IPS-18c (cell line): ENCODE measurements around the gene SAP30BP.

Experiments used
- H3K4me3 ChIP-seq: 2 replicates; pipeline ENCODE4 v1.7.0; 2013; ENCODE audit warnings: low read depth, mild to moderate bottlenecking, low read length, moderate library complexity; ENCODE audit not compliant: insufficient read depth
- H3K9me3 ChIP-seq: one replicate; pipeline ENCODE4 v1.6.1; 2013; ENCODE audit warnings: mild to moderate bottlenecking, low read length, moderate library complexity; ENCODE audit not compliant: control insufficient read depth, insufficient read depth

The SAP30BP gene

DNA sequence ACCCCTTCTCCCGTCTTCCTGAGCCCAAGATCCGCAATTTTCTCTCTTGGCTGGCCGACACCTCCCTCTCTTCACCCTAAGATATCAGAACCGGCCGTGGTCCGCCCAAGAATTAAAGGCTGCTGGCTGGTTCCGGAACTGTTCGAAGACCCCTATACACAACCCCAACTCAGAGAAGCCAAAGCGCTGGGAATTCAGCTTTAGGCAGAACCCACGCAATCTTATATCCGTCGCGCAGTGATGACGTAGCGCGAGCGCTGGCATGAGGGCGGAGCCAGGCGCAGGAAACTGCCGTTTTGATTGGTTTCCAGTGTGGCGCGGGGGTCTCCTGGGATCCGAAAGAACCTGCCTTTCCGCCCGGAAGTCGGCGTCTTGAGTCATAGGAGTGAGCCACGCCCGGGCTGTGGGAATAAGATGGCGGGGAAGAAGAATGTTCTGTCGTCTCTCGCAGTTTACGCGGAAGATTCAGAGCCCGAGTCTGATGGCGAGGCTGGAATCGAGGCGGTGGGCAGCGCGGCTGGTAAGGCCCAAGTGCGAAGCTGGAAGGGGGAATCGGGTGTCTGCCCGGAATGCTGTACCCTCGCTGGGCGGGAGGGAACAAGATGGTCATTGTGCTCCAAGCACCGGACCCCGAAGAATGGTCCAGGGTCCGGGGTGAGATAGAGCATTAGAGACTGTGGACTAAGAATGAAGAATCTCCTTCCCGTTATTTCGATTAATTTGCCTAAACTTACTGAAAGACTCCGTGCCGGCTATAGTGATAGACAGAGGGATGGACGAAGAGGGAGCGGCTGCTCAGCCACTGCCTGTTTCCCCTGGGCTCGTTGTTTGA, at the start of gene SAP30BP, which contains the start of gene RECQL5:
SAP30BP (plus strand) TSS at position 380 of the 832 bp plus-strand sequence; CDS start at position 415, 35 bp downstream.
RECQL5 (minus strand) TSS at position 196 of the 832 bp plus-strand sequence. CDS start 597 bp downstream, outside the sequence.
- Histone ChIP-seq H3K9me3 (no peaks in the 10 kb centered on the region), H3K4me3 (peak within 1 kb of the TSS; percentile 97)

- H3K9me3 ChIP-seq, result peaks cover 2% of the 10 kb centered on the region
These were observed 49.5 kb upstream of the SAP30BP start for GRCh38 chr17:75617675-75618074.

DNA sequence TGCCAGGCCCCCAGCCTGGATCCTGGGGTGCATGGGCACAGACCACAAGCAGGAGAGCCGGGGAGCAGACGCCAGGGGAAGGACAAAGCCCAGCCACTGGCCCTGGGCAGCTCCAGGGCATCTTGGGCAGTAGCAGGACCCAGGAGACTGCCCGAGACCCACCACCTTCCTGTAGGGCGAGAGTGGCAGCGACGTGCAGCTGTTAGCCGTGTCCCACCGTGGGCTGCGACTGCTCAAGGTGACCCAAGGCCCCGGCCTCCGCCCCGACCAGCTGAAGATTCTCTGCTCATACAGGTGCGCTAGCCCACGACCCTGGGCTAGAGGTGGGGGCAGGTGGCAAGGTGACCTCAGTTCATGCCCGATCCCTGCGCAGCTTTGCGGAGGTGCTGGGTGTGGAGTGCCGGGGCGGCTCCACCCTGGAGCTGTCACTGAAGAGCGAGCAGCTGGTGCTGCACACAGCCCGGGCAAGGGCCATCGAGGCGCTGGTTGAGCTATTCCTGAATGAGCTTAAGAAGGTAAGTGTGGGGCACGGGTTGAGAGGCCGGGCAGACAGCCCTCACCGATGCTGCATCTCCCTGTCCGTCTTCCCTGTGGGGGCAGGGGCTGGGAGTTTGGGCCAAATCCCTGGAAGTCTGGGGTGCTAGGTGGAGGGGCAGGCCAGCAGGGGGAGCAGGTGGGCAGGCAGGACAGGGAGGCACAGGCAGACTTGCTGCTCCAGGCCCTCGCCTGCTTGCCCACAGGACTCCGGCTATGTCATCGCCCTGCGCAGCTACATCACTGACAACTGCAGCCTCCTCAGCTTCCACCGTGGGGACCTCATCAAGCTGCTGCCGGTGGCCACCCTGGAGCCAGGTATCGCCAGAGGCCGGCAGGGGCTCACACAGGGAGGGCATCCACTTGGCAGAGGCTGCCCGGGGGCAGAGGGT, 47.4 kb upstream of the SAP30BP start:
- H3K4me3 ChIP-seq, result no peak overlapping the region

More at GRCh38 chr17:75617675-75618074, 49.5 kb upstream of the SAP30BP start:
- H3K4me3 ChIP-seq, result no peak overlapping the region

DNA sequence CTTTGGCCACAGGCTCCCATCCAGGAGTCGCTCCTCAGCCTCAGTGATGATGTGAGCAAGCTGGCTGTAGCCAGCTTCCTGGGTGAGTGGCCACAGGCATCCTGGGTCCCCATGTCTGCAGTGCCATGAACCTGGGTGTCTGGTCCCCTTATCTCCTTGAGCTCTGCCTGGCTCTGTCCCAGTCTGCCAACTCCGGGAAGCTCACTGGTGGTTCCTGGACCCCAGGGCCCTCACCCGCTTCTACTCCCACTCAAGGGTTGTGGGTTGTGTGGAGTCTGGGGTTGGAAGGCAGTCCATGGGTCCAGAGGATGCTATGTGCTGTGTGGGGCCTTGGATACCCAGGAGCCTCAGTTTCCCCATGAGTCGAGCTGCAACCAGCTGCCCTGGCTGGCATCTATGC, 45.6 kb upstream of the SAP30BP start:
- Histone ChIP-seq H3K4me3 (no peak overlapping the region), H3K9me3 (peaks cover 2% of the 10 kb centered on the region)

More for the DNA sequence above, 47.4 kb upstream of the SAP30BP start:
- H3K9me3 ChIP-seq, result peaks cover 2% of the 10 kb centered on the region

DNA sequence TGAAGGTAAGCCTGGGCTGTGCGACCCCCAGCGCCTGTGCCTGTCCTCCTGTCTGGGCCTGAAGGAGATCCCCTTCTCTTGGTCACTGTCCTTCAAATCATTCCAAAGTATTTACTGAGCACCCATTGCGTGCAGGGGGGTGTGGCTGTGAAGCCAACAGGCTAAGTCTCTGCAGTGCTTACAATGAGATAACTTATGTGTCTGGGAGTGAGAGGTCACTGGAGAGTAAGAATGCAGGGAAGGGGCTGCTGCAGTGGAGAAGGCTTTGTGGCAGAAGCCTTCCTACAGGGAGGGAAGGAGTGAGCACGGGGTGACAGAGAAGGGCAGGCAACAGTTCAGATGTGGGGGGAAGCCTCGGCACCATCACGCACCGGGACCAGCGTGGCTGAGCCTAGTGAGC, 45.1 kb upstream of the SAP30BP start:
- H3K9me3 ChIP-seq, result peaks cover 2% of the 10 kb centered on the region
- no peak overlapping the region for H3K4me3 ChIP-seq

DNA sequence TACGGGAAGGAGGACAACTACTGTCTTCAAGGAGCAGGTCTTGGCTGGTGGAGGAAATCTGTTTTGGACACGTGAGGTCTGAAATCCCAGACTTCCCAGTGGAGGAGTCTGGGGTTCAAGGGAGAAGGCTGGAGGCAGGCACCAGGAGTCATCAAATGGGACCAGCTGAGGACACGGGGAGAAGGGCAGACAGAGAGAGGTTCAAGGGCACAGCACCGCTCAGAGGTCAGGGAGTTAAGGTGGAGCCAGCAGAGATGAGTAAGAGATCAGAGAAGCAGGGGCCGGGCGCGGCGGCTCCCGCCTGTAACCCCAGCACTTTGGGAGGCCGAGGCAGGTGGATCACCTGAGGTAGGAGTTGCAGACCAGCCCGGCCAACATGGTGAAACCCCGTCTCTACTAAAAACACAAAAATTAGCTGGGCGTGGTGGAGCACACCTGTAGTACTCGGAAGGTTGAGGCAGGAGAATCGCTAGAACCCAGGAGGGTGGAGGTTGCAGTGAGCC, 44.3 kb upstream of the SAP30BP start:
- Histone ChIP-seq H3K9me3 (peaks cover 2% of the 10 kb centered on the region), H3K4me3 (no peak overlapping the region)

DNA sequence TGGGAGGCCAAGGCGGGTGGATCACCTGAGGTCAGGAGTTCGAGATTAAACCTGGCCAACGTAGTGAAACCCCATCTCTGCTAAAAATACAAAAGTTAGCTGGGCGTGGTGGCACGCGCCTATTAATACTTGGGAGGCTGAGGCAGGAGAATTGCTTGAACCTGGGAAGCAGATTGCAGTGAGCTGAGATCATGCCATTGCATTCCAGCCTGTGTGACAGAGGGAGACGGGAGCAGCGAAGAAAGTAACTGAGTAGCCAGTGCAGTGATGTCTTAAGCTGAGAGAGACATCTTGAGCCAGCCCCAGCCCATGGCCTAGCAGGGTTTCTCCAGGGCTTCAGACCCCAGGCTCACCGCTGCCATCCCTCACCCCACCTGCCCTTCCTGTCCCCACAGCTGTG, 43.8 kb upstream of the SAP30BP start:
- peaks cover 2% of the 10 kb centered on the region for H3K9me3 ChIP-seq
- H3K4me3 ChIP-seq, result no peak overlapping the region

GRCh38 chr17:75624021-75624420, 43.1 kb upstream of the SAP30BP start:
- Histone ChIP-seq H3K4me3 (no peak overlapping the region), H3K9me3 (peaks cover 2% of the 10 kb centered on the region)

- Histone ChIP-seq H3K9me3 (no peaks in the 10 kb centered on the region), H3K4me3 (no peak overlapping the region)
These were observed 42.3 kb upstream of the SAP30BP start for GRCh38 chr17:75624714-75625345.

DNA sequence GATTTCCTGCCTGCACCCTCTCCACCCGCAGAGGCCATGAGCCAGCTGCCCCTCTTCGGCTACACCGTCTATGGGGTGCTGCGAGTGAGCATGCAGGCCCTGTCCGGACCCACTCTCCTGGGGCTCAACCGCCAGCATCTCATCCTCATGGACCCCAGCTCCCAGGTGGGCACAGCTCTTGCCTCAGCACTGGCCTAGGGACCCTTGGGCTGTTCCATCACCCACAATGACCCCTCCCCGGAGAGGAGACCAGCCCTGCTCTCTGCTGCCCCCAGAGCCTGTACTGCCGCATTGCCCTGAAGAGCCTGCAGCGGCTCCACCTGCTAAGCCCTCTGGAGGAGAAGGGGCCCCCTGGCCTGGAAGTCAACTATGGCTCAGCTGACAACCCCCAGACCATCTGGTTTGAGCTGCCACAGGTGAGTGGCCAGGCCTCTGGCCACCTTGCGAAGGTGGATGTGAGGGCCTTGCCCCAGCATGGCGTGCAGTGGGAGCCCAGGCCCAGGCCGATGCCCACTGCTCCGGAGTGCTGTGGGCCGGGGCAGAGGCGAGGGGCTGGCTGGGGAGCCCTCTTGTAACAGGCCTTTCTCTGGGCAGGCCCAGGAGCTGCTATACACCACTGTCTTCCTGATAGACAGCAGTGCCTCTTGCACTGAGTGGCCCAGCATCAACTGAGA, 41.2 kb upstream of the SAP30BP start:
- no peaks in the 10 kb centered on the region for H3K9me3 ChIP-seq
- no peak overlapping the region for H3K4me3 ChIP-seq

DNA sequence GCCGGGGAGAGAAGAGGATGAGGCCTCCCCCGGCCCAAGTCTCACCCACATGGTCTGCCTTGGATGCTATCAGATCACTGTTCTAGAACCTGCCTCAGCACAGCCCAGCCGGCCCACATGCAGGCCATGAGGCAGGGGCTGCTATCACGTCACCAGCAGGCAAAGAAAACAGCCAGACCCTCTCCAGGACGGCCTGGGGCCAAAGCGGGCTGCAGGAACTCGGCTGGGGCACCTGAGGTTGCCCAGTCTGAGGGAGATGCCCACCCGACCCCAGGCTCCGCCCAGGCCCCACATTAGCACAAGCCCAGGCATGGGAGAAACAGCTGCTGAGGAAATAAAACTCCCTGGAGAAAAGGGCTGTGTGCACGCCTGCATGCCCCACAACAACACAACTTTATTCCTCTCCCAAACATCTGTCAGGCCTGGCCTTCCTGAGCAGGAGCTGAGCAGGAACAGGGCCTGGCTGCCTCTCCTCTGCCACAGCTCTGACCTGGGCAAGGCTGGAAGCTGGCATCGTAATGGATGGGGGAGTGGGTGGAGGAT, 40.6 kb upstream of the SAP30BP start:
- Histone ChIP-seq H3K4me3 (no peak overlapping the region), H3K9me3 (no peaks in the 10 kb centered on the region)

DNA sequence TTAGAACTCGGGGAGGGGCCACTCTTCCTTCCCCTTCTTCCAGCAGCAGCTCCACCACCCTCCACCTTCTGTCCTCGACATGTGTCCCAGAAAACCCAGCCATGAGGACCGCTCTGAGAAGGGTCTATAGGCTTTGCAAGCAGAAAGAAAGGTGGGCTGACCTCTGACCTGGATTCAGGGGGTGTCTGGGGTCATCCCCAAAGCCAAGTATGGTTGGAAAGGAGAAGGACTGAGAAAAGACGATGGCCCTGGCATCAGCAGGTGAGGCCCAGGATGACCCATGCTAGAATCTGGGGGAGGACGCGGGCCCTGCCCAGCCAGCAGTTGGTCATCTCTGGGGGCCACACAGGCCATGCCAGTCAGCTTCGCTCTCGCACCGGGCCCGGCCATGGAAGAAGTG, 40.0 kb upstream of the SAP30BP start:
- Histone ChIP-seq H3K9me3 (no peaks in the 10 kb centered on the region), H3K4me3 (no peak overlapping the region)

DNA sequence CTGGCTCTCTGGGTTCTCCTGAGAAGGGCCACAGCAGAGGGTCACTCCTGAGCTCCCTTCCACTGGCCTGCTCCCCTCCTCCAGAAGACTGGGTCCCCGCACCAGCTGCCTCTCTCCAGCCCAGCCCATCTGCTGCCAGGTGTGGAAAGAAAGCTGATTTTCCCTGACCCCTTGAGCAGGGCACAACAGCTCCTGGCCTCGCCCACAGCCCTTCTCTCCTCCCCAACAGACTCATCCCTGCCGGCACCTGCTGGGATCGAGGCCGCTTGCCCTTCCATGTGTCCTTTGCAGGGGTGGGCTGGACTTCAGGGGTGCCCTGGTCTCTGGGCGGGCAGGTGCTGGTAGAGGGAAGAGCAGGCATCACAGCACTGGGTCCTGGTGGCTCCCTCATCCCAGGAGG, 38.7 kb upstream of the SAP30BP start:
- Histone ChIP-seq H3K4me3 (no peak overlapping the region), H3K9me3 (no peaks in the 10 kb centered on the region)

GRCh38 chr17:75629157-75629556, 38.0 kb upstream of the SAP30BP start:
- no peak overlapping the region for H3K4me3 ChIP-seq
- H3K9me3 ChIP-seq, result no peaks in the 10 kb centered on the region

DNA sequence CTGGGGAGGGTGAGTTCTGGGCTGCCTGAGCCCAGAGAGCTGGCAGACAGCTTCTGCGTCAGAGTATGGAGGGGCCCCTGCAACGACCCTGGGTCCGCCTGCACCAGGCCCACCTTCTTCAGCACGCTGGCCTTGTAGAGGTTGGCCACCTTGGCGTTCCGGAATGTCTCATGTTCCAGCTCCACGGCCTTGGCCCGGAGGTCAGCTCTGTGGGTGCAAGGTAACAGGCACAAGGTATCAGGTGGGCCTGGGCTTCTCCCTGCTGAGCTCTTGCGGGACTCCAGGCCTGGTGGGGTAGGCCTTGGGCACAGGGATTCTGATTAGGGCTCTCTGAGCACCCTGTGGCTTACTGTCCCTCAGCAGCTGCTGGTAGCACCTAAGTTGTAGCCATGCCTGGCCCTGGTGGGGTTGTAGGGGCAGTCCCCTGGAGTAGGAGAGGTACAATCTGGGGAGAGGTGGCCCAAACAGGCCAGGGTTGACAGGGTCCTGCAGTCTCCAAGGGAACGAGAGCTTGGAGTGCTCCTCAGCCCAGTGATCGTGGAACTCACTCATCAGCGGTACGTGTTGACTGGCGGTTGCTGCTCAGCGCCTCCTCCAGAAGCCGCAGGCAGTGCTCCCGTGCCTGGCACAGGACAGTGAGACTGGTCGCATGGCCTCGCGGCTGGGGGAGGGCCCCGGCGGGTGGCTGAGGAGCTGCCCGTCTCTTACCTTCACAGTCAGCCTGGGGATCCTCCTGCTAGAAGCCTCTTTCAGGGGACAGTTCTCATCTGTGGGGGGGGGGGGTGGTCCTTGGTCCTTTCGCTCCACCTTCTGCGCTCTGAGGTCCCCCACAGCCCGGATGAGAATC, 36.8 kb upstream of the SAP30BP start:
- no peaks in the 10 kb centered on the region for H3K9me3 ChIP-seq
- H3K4me3 ChIP-seq, result no peak overlapping the region

DNA sequence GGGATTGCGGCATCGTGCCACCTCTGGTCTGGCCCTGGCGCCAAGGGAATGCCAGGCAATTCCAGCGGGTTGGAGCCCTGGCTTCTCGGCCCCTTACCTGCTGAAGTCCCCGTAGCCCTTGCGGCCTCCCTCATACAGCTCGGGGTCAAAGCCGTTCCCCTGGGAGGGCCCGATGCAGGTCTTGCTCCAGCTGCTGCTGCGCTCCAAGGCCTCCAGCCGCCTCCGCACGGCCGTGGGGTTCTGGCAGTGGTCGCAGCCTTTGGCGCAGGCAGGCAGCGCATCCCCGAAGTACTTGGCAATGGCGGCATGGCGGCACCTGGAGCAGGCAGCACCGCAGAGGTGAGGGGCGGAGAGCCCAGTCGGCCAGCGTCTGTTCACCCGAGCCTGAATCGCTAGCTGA, 35.8 kb upstream of the SAP30BP start:
- H3K9me3 ChIP-seq, result no peaks in the 10 kb centered on the region
- no peak overlapping the region for H3K4me3 ChIP-seq
